Psoas muscle (tissue), 8 donors: ENCODE data around the gene CD34. TPM values are rescaled to one million over a fixed set of nuclear protein-coding genes. Genes with fewer than 3 reads are reported as not detected.

Source experiments
- ATAC-seq, 4 donors: fragments of 200-7000 bp; cut with Tn5 transposase; one replicate each; pipeline ENCODE4 v1.9.1; 2020; ENCODE audit warnings: moderate library complexity in 3 of 4, mild to moderate bottlenecking in 2 of 4
- DNase-seq, 2 donors: peaks; one replicate each; pipeline ENCODE4 v3.0.0-alpha.2; 2020
- H3K27ac ChIP-seq: fragments of 200-600 bp; one replicate; pipeline ENCODE4 v1.8.0; 2022
- H3K27me3 ChIP-seq, 3 donors: fragments of 200-600 bp in 1 of 3; one replicate each; pipeline versions ENCODE4 v1.6.1 to v1.8.0; 2013 to 2022; ENCODE audit warnings: low read length in 2 of 3, mild to moderate bottlenecking in 2 of 3, moderate library complexity in 1 of 3; ENCODE audit not compliant: insufficient read depth in 3 of 3
- H3K36me3 ChIP-seq, 2 donors: fragments of 200-600 bp in 1 of 2; one replicate each; pipeline versions ENCODE4 v1.6.1 to v1.8.0; 2013 to 2022; ENCODE audit warnings: low read depth in 1 of 2, mild to moderate bottlenecking in 1 of 2, moderate library complexity in 1 of 2; ENCODE audit not compliant: insufficient read depth in 1 of 2
- H3K4me1 ChIP-seq: fragments of 200-600 bp; one replicate; pipeline ENCODE4 v1.8.0; 2022
- H3K4me3 ChIP-seq: fragments of 200-600 bp; one replicate; pipeline ENCODE4 v1.8.0; 2022; ENCODE audit warnings: mild to moderate bottlenecking
- H3K9me3 ChIP-seq: fragments of 200-600 bp; one replicate; pipeline ENCODE4 v1.8.0; 2022
- CTCF ChIP-seq: fragments of 200-600 bp; IDR thresholded peaks from one replicate; pipeline ENCODE4 v1.8.0; 2022; ENCODE audit warnings: antibody characterized with exemption
- WGBS, 3 donors: extraction: QIAGEN DNeasy Blood & Tissue Kit; methylation state at CpG; one replicate each; pipeline versions ENCODE4 v1.1.6 to v1.1.7; 2013; 5-methylcytosine and 5-hydroxymethylcytosine counted together
- intact Hi-C, 2 donors: fragments of 100-400 bp; cut with DNase I; formaldehyde crosslinking; loops; one replicate each; pipeline versions ENCODE4 v1.11.0 to v1.14.2; 2022
- polyA plus RNA-seq, 3 donors: library from polyadenylated mRNA; stranded (reverse); fragments of 200-250 nt; gene quantifications; one replicate each; pipeline ENCODE4 v1.2.3, GENCODE V29; 2013
- total RNA-seq, 4 donors: library from RNA; stranded (reverse); fragmentation: NEBNext Ultra II Directional in 2 of 4; extraction: Animal tissue kit (Norgen Biotek cat#: 25700) in 2 of 4; gene quantifications; one replicate each; pipeline versions ENCODE4 v1.2.1 to v1.2.4, GENCODE V29; 2021 to 2023
- donor health status: healthy with polysubstance abuse.
- donor health status: DM: no; HTN: no; CAD: no; lungs with moderate emphysema.
- donor health status: Bipolar disorder and iron deficiency.
- donor health status: healthy.
- donor health status: DM: yes; HTN: yes; CAD: no.
- donor health status: DM: no; HTN: no; CAD: no.
- donor health status: DM: no; HTN: no; CAD: no.
- donor health status: DM: yes; HTN: yes; CAD: no.

Gene CD34
- total and polyA plus RNA-seq, 7 donors: 14.4 to 61.1 (median 21.1) TPM

- H3K9me3 ChIP-seq: peaks cover 4% of the 10 kb centered on the region
- WGBS, 3 donors: 28 to 45% (median 29%) methylated on average over 23 to 24 of the region's 24 CpGs
- intact Hi-C loops: no loop called here
- peak overlapping the region; percentile 94 for H3K27ac ChIP-seq
- no peak for DNase-seq
- peak overlapping the region; percentile 73 for H3K4me3 ChIP-seq
- no peaks in the 10 kb centered on the region for H3K27me3 ChIP-seq
- TF ChIP-seq CTCF: no peak
- no peaks in the 10 kb centered on the region for H3K36me3 ChIP-seq
- no peak for ATAC-seq
- H3K4me1 ChIP-seq: peaks cover 39% of the 10 kb centered on the region
These were observed 47.6 kb upstream of the CD34 start for GRCh38 chr1:207958376-207959139.

- peaks cover 4% of the 10 kb centered on the region for H3K9me3 ChIP-seq
- WGBS, 3 donors: 62 to 92% (median 78%) methylated on average over 4 of the region's 4 CpGs
- no peak overlapping the region for H3K4me3 ChIP-seq
- intact Hi-C loops: no loop called here
- H3K27ac ChIP-seq: no peak overlapping the region
- ATAC-seq: no peak
- DNase-seq: no peak
- no peaks in the 10 kb centered on the region for H3K36me3 ChIP-seq
- no peak for TF ChIP-seq CTCF
- H3K27me3 ChIP-seq: no peaks in the 10 kb centered on the region
- H3K4me1 ChIP-seq: peaks cover 27% of the 10 kb centered on the region
These were observed 46.1 kb upstream of the CD34 start for GRCh38 chr1:207956986-207957385.

GRCh38 chr1:207954104-207954503 lies 43.2 kb upstream of the CD34 start:
- peaks cover 4% of the 10 kb centered on the region for H3K9me3 ChIP-seq
- no peak overlapping the region for H3K4me3 ChIP-seq
- no peaks in the 10 kb centered on the region for H3K27me3 ChIP-seq
- peaks cover 7% of the 10 kb centered on the region for H3K4me1 ChIP-seq
- TF ChIP-seq CTCF: no peak
- 94 to 100% (median 100%) methylated on average over 1 of the region's 1 CpG for WGBS, 3 donors
- intact Hi-C loops: no loop called here
- DNase-seq: no peak
- no peak overlapping the region for H3K27ac ChIP-seq
- no peak for ATAC-seq
- H3K36me3 ChIP-seq: no peaks in the 10 kb centered on the region

GRCh38 chr1:207952617-207953542 lies 42.0 kb upstream of the CD34 start:
- intact Hi-C loops: no loop called here
- H3K27me3 ChIP-seq: no peaks in the 10 kb centered on the region
- H3K4me3 ChIP-seq: no peak overlapping the region
- ATAC-seq (no peak), DNase-seq (no peak)
- no peak for TF ChIP-seq CTCF
- WGBS, 3 donors: 52 to 57% (median 55%) methylated on average over 4 of the region's 4 CpGs
- H3K4me1 ChIP-seq: no peaks in the 10 kb centered on the region
- H3K36me3 ChIP-seq: no peaks in the 10 kb centered on the region
- H3K9me3 ChIP-seq: peaks cover 4% of the 10 kb centered on the region
- no peak overlapping the region for H3K27ac ChIP-seq
